Measurements from ENCODE around the gene SNTG2. TPM values are rescaled to one million over a fixed set of nuclear protein-coding genes. Genes with fewer than 3 reads are reported as not detected.

The SNTG2 gene
- total RNA-seq, 1 donor from 2014 or later: 1.0 TPM

DNA sequence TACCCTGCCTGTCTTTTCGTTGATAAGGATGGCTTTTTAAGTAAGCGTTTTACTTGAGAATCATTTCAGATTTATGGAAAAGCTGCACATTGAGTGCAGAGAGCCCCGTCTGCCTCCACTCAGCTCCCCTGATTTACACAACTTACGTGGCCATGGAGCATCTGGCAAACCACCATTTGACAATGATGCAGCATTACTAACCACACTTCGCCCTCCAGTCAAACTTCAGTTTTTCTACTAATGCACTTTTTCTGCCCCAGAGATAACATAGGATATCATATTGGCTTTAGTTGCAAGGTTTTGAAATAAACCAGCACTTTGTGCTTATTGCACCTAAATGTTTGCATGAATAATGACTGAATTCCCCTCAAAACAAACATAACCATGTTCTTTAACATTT is 297.5 kb downstream of the SNTG2 start:
- DNase-seq (ENCODE audit: low spot score): no peak
- intact Hi-C loops (cut with DNase I): no loop called here

DNA sequence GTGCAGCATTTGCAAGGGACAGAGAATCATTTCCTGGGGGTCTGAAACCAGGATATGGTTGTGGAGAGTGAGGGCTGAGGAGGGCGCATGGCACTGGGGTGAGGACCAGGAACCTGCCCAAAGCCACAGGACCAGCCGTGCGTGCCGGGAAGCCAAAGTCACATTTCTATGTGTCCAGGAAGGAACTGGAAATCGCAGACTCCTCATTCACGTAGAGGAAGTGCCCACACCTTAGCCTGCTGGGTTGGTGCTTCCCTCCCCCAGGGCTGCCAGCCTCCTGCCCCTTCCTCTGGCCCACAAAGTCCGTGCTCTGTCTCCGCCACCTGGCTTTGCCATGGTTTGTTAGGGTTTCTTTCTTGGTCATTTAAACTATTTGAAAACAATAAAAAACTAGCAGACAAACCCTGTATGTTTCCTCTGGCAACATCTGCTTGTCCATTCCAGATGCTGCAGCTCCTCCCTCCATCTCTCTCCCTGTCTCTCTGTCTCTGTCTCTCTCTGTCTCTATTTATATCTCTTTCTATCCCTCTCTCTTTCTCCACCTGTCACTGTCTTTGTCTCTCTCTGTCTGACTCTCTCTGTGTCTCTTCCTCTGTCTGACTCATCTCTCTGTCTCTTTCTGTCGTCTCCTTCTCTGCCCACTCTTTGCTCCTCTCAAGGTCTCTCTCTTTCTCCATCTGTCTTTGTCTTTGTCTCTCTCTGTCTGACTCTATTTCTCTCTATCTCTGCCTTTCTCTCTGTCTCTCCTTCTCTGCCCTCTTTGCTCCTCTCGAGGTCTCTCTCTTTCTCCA is 299.4 kb downstream of the SNTG2 start:
- no peak for DNase-seq (ENCODE audit: low spot score)
- intact Hi-C loops (cut with DNase I): no loop called here

GRCh38 chr2:1251520-1251919 is 300.9 kb downstream of the SNTG2 start:
- DNase-seq (ENCODE audit: low spot score): no peak
- intact Hi-C loops (cut with DNase I): no loop called here

DNA sequence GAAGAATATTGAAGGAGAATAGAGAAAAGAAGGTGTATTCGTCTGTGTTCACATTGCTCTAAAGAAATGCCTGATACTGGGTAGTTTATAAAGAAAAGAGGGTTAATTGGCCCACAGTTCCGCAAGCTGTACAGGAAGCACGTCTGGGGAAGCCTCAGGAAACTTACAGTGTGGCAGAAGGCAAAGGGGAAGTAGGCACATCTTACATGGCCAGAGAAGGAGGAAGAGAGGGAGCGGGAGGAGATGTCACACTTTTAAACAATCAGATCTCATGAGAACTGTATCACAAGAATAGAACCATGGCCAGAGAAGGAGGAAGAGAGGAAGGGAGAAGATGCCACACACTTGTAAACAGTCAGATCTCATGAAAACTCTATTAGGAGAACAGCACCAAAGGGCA is 303.0 kb downstream of the SNTG2 start:
- intact Hi-C loops (cut with DNase I): no loop called here
- no peak for DNase-seq (ENCODE audit: low spot score)

DNA sequence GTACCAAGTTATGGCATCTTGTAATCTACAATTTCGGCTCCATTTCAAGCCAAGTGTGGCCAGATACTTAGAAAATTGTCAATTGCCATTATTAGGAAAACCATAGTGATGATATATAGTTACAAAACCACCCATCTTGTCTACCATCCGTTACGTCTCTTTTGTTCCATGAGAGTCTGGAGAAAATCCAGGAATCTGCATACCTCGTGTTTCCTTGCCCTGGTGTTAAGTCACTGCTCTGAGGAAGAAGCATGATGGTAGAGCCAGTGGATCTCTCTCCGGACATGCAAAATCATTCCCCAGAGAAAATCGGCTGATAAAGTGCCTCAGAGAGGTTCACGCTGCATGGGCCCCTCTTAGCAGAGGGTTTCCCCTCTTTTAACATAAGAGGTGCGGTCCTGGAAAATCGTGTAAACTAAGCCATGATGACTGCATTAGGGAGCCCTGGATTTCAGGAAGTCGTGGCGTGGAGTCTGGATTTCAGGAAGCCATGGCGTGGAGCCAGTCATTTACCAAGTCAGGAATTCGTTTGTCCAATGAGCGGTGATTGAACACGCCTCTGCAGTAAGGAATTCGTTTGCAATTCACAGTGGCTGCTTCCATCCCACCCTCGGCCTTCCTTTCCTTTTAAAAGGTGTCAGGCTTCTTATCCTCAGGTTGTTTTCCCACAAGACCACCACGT is 304.2 kb downstream of the SNTG2 start:
- DNase-seq (ENCODE audit: low spot score): no peak
- intact Hi-C loops (cut with DNase I): no loop called here

GRCh38 chr2:1256632-1257324 is 306.1 kb downstream of the SNTG2 start:
- no peak for DNase-seq (ENCODE audit: low spot score)
- intact Hi-C loops (cut with DNase I): no loop called here

- intact Hi-C loops (cut with DNase I): no loop called here
- DNase-seq (ENCODE audit: low spot score): no peak
Observed at GRCh38 chr2:1257334-1257733, 306.7 kb downstream of the SNTG2 start.

DNA sequence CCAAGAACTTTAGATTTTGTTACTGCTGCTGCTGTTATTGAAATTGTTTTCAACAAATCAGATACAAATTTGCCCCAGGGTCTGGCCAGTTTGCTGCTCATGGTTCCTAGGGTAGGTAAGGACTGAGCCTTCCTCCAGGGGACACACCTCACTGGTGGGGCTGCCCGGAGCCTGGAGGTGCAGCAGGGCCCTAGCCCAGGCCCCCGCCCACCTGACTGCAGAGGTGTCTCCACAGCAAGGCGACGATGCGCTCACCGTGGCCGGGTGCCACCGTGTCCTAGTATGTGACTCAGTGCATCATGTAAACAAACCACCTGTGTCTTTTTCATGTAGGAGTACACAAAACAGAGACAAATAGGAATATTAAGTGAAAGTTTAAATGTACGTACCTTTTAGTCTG is 309.1 kb downstream of the SNTG2 start:
- intact Hi-C loops (cut with DNase I): no loop called here
- DNase-seq (ENCODE audit: low spot score): no peak

DNA sequence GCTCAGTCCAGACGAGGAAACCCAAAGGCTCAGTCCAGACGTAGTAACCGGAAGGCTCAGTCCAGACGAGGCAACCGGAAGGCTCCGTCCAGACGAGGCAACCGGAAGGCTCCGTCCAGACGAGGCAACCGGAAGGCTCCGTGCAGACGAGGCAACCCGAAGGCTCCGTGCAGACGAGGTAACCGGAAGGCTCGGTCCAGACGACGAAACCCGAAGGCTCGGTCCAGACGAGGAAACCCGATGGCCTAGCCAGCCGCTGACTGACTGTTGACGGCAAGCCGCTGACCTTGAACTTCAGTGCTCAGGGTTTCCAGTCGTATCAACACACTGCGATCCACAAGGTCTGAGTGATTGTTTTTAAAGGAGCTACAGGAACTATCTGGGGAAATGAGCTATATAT is 312.0 kb downstream of the SNTG2 start:
- DNase-seq (ENCODE audit: low spot score): no peak
- intact Hi-C loops (cut with DNase I): no loop called here

GRCh38 chr2:1265454-1265853 is 314.8 kb downstream of the SNTG2 start:
- DNase-seq (ENCODE audit: low spot score): no peak
- intact Hi-C loops (cut with DNase I): no loop called here

DNA sequence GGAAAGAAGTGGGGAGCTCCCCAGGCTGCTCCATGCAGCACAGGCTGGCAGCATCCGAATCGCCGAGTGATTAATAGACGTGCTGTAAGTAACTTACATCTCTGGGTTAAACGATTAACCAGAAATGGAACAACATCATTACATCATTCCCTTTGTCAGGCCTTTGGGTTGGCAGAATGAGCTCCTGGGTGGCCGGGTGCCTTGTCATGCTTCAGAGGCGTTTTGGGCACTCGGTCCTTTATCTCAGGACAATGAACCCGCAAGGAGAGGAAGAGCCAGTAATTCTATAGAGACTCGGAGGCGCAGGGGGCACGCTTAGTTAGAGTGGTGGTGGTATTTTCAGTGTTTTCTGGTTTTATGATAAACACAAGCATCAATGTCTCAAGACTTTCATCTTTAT is 315.7 kb downstream of the SNTG2 start:
- DNase-seq (ENCODE audit: low spot score): no peak
- intact Hi-C loops (cut with DNase I): no loop called here

DNA sequence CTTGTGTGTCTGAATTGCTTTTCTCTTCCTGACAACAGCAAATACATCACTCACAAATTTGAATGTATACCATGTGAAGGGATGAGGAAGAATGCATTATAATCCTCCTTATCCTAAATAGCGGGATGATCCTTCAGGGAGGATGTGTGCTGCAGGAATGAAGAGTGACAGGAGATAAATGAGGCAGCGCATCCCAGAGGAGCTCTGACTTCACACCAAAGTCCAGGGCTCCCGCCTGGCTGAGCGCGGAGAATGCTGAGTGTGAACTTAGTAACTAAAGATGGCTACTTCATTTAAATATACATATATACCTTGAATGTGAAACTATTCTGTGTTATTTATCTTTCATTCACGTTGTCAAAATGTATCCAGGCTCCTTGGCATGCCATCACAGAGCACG is 317.4 kb downstream of the SNTG2 start:
- intact Hi-C loops (cut with DNase I): no loop called here
- DNase-seq (ENCODE audit: low spot score): no peak

- intact Hi-C loops (cut with DNase I): no loop called here
- no peak for DNase-seq (ENCODE audit: low spot score)
Observed at GRCh38 chr2:1269812-1270211, 319.2 kb downstream of the SNTG2 start.

DNA sequence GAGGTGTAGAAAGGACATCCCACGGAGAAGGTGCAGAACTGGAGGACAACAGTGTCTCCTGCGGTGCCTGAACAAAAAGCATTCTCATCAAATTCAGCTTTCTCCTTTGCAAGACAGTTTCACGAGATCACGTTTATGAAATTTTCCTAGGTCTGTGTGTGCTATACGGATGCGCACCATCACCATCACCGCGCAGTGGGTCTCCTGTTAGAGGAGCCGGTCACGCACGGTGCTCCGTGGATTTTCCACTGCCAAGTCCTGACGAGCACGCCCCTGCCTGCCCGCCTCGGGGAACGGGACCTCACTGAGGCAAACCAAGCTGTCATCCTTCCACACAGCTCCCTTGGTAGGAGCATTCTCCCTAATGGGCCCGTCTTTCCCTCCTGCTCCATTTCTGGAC is 322.2 kb downstream of the SNTG2 start:
- intact Hi-C loops (cut with DNase I): no loop called here
- DNase-seq (ENCODE audit: low spot score): no peak

- intact Hi-C loops (cut with DNase I): no loop called here
Observed at GRCh38 chr2:1277634-1278033, 327.0 kb downstream of the SNTG2 start.

GRCh38 chr2:1278125-1278524 is 327.5 kb downstream of the SNTG2 start:
- intact Hi-C loops (cut with DNase I): no loop called here
- DNase-seq (ENCODE audit: low spot score): no peak

More at GRCh38 chr2:1277634-1278033, 327.0 kb downstream of the SNTG2 start:
- DNase-seq (ENCODE audit: low spot score): no peak

DNA sequence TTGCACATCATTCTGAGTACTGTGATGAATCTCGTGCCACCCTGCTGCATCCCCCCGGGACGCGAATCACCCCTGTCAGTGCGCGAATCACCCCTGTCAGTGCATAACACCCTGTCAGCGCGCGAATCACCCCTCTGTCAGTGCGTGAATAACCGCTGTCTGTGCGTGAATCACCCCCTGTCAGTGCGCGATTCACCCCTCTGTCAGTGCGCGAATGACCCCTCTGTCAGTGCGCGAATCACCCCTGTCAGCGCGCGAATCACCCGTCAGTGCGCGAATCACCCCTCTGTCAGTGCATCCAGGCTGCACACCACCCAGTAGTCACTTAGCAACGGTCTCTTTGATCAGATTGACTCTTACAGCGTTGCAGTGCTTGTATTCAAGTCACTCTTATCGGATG is 328.2 kb downstream of the SNTG2 start:
- no peak for DNase-seq (ENCODE audit: low spot score)
- intact Hi-C loops (cut with DNase I): no loop called here

DNA sequence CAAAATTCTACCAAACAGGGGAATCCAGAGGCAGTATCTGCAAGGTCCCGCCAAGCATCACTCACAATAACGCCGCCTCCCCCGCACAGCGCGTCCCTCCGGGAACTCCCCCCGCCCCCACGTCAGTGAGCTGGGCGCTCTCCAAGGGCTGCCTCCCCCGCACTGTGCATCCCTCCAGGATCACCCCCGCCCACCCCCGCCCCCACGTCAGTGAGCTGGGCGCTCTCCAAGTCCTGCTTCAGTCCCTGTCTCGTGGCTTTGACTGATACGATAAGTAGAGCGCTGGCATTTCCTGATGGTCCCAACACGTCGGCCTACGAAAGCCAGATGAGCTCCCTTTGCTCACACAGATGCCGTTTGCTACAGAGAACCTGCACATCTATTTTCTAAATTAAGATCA is 331.9 kb downstream of the SNTG2 start:
- intact Hi-C loops (cut with DNase I): no loop called here

GRCh38 chr2:1283020-1283801 is 332.6 kb downstream of the SNTG2 start:
- intact Hi-C loops (cut with DNase I): no loop called here

More for the DNA sequence above, 331.9 kb downstream of the SNTG2 start:
- DNase-seq (ENCODE audit: low spot score): no peak

GRCh38 chr2:1283871-1284270 is 333.2 kb downstream of the SNTG2 start:
- DNase-seq (ENCODE audit: low spot score): no peak
- intact Hi-C loops (cut with DNase I): no loop called here

More at GRCh38 chr2:1283020-1283801, 332.6 kb downstream of the SNTG2 start:
- DNase-seq (ENCODE audit: low spot score): no peak

Data from cardiac septum (tissue), 1 donor.